ENCODE data around the gene NRXN2. TPM values are rescaled to one million over a fixed set of nuclear protein-coding genes. Genes with fewer than 3 reads are reported as not detected.

Gene NRXN2
- total and polyA plus RNA-seq, 10 of the 15 experiments (the other 5 are each of a cell fraction or from before 2014, with no cell fraction given) = 0.03 to 1.4 (median 0.23) TPM

DNA sequence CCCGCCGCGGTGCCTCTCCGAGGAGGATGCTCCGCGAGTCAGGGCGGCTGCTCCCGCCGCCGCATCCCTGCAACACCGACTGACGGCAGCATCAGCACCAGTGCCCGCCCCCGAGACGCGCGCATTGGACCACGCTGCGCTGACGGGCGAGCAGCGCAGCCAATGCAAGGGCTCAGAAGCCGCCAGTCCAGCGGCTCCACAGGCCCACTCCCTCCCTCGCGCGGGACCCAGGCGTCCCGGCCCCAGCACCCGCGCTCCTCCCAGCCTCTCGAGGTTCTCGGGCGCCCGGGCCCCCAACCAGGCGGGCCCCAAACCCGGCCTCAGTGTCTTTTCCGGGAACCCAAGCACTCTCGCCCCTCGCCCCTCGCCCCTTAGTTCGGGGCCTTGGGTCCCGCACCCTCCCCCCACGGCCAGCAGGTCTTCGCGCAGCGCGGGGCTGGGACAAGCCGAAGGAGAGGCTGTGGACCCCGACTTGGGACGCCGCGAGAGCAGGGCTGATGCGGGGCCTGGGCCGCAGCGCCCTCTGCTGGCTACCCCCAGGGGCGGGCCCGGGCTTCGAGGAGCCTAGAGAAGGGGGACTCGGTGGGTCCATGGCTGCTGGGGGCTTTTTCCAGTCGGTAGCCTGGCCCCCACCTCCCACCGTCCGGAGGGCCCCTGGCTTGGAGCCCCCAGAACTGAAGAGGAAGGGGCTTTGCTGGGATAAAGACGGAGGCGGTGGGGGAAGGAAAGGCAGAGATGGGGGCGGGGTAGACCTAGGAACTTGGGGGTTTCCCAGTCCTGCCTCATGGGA is at the start of gene NRXN2 (continued):
- TF ChIP-seq EZH2 (IDR thresholded peaks at IDR 0.05; ENCODE audit: borderline replicate concordance, control insufficient read depth, low read depth, low read length) (no peak), EP300 (IDR thresholded peaks at IDR 0.05; ENCODE audit: borderline replicate concordance in 1 of 2, control insufficient read depth in 1 of 2, low read depth in 2 of 2, low read length in 2 of 2) (no peak), NFYA (IDR thresholded peaks at IDR 0.05; ENCODE audit: borderline replicate concordance, low read depth, low read length) (no peak; the same call in 1 of the 2 replicates), NBN (IDR thresholded peaks at IDR 0.05) (peak; percentile 66; the same call in 1 of the 2 replicates), BCL11A (IDR thresholded peaks at IDR 0.05; ENCODE audit: low read depth, low read length) (no peak), STAT1 (conservative IDR thresholded peaks at IDR 0.05) (no peak), ZZZ3 (IDR thresholded peaks at IDR 0.05; ENCODE audit: control insufficient read depth, insufficient read length, low read depth) (no peak), CREM (IDR thresholded peaks at IDR 0.05; ENCODE audit: low read depth) (peak; percentile 23; the same call in 1 of the 2 replicates), SPI1 (IDR thresholded peaks at IDR 0.05; ENCODE audit: borderline replicate concordance, insufficient read depth, low read depth, low read length) (no peak), SUPT20H (IDR thresholded peaks at IDR 0.05; ENCODE audit: borderline replicate concordance, control insufficient read depth, low read depth, low read length) (no peak), JUNB (IDR thresholded peaks at IDR 0.05) (no peak), IKZF2 (IDR thresholded peaks at IDR 0.05) (peak; percentile 42 to 63; a peak in 2 of 4 replicates), RUNX3 (IDR thresholded peaks at IDR 0.05; ENCODE audit: low read length) (peak; percentile 12; the same call in 1 of the 2 replicates), NRF1 (conservative IDR thresholded peaks at IDR 0.05; ENCODE audit: low read depth, low read length) (no peak), SMARCA5 (IDR thresholded peaks at IDR 0.05) (peak; percentile 77; the same call in 1 of the 2 replicates), FOXM1 (IDR thresholded peaks at IDR 0.05; ENCODE audit: low read depth, low read length) (no peak), MEF2A (IDR thresholded peaks at IDR 0.05; ENCODE audit: insufficient read depth, low read depth, low read length) (no peak)
- TF ChIP-seq, protein P1, sequence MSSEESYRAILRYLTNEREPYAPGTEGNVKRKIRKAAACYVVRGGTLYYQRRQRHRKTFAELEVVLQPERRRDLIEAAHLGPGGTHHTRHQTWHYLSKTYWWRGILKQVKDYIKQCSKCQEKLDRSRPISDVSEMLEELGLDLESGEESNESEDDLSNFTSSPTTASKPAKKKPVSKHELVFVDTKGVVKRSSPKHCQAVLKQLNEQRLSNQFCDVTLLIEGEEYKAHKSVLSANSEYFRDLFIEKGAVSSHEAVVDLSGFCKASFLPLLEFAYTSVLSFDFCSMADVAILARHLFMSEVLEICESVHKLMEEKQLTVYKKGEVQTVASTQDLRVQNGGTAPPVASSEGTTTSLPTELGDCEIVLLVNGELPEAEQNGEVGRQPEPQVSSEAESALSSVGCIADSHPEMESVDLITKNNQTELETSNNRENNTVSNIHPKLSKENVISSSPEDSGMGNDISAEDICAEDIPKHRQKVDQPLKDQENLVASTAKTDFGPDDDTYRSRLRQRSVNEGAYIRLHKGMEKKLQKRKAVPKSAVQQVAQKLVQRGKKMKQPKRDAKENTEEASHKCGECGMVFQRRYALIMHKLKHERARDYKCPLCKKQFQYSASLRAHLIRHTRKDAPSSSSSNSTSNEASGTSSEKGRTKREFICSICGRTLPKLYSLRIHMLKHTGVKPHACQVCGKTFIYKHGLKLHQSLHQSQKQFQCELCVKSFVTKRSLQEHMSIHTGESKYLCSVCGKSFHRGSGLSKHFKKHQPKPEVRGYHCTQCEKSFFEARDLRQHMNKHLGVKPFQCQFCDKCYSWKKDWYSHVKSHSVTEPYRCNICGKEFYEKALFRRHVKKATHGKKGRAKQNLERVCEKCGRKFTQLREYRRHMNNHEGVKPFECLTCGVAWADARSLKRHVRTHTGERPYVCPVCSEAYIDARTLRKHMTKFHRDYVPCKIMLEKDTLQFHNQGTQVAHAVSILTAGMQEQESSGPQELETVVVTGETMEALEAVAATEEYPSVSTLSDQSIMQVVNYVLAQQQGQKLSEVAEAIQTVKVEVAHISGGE (CRISPR knock-in tag; IDR thresholded peaks at IDR 0.05) = no peak
- TF ChIP-seq, protein P2, sequence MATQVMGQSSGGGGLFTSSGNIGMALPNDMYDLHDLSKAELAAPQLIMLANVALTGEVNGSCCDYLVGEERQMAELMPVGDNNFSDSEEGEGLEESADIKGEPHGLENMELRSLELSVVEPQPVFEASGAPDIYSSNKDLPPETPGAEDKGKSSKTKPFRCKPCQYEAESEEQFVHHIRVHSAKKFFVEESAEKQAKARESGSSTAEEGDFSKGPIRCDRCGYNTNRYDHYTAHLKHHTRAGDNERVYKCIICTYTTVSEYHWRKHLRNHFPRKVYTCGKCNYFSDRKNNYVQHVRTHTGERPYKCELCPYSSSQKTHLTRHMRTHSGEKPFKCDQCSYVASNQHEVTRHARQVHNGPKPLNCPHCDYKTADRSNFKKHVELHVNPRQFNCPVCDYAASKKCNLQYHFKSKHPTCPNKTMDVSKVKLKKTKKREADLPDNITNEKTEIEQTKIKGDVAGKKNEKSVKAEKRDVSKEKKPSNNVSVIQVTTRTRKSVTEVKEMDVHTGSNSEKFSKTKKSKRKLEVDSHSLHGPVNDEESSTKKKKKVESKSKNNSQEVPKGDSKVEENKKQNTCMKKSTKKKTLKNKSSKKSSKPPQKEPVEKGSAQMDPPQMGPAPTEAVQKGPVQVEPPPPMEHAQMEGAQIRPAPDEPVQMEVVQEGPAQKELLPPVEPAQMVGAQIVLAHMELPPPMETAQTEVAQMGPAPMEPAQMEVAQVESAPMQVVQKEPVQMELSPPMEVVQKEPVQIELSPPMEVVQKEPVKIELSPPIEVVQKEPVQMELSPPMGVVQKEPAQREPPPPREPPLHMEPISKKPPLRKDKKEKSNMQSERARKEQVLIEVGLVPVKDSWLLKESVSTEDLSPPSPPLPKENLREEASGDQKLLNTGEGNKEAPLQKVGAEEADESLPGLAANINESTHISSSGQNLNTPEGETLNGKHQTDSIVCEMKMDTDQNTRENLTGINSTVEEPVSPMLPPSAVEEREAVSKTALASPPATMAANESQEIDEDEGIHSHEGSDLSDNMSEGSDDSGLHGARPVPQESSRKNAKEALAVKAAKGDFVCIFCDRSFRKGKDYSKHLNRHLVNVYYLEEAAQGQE (IDR thresholded peaks at IDR 0.05; ENCODE audit: low read depth, low read length) = no peak
- TF ChIP-seq, protein P3, sequence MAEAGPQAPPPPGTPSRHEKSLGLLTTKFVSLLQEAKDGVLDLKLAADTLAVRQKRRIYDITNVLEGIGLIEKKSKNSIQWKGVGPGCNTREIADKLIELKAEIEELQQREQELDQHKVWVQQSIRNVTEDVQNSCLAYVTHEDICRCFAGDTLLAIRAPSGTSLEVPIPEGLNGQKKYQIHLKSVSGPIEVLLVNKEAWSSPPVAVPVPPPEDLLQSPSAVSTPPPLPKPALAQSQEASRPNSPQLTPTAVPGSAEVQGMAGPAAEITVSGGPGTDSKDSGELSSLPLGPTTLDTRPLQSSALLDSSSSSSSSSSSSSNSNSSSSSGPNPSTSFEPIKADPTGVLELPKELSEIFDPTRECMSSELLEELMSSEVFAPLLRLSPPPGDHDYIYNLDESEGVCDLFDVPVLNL (IDR thresholded peaks at IDR 0.05; ENCODE audit: low read depth, low read length) = no peak
